Activated T-cell treated with anti-CD3 and anti-CD28 coated beads for 48 hours (primary cell): ENCODE measurements around the gene OXA1L.
A peak's percentile ranks its signal among the peaks of the same experiment; 100 is the strongest.
"Not testable (repeated sequence)": the region's sequence is repeated elsewhere in the genome, so short reads cannot be mapped to it uniquely, and the experiment has no call there.

Experiments
- DNase-seq: peaks from one replicate; pipeline ENCODE4 v3.0.0-alpha.2; 2020; ENCODE audit warnings: low read depth

The OXA1L gene

DNA sequence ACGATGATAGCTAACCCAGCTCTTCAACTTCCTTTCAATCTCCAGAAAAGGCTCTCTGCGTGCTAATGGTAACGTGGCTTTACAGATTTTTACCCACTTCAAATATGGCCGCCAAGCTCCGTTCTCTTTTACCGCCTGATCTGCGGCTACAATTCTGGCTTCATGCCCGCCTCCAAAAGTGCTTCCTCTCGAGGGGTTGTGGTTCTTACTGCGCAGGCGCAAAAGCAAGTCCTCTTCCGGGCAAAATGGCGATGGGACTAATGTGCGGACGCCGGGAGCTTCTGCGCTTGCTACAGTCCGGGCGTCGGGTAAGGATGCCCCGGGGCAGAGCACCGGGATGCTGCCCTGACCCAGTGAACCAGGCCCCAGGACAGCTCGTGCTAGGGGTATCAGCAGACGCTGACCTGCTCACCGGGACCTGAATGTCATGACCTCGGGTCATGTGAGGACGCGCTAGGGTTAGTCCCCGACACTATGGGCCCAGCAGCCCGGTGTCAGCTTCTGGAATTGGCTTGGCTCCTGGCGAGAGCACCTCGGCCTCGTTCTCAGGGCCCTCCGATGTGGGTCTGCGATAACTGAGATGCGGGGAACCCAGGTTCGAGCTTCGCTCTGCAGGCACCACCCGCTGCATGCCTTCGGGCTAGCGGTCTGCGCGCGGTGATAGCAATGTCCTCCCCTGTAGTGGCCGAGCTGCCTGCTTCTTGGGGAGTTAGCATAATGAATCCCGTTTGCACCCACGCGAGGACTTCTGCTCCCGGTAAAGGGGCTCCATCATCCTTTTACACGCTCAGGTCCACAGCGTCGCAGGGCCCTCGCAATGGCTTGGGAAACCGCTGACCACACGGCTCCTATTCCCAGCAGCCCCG, at the start of gene OXA1L:
TSS of gene OXA1L (plus strand) at position 232 of the 866 bp plus-strand sequence. CDS start at position 246, 14 bp downstream.
- DNase-seq: peak; percentile 90

DNA sequence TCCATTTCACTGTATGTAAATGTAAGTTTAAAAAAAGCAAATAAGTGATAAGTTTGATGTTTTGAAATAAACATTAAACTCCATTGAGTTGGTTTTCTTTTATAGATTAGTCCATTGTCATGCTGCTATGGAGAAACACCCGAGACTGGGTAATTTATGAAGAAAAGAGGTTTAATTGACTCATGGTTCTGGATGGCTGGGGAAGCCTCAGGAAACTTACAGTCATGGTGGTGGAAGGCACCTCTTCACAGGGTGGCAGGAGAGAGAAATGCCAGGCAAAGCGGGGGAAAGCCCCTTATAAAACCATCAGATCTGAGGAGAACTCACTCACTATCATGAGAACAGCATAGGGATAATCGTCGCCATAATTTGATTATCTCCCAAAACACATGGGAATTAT, 48.4 kb upstream of the OXA1L start:
- no peak for DNase-seq

DNA sequence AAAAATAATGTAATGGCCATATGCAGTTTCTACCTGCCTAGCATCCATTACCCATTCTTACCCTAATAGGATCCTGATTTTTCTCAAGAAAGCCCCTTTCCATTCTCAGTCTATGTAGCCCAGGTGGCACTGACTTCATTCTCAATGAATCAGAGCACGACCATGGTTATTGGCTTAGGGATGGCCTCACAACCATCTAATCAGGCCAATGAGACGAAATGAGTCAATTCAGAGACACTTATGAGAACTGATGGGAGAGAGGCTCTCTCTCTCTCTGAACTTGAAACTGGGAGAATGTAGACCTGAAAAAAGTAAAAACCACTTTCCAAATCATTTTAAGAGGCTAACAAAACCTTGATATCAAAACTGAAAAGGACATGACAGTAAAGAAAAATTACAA, 45.3 kb upstream of the OXA1L start:
- DNase-seq: no peak

DNA sequence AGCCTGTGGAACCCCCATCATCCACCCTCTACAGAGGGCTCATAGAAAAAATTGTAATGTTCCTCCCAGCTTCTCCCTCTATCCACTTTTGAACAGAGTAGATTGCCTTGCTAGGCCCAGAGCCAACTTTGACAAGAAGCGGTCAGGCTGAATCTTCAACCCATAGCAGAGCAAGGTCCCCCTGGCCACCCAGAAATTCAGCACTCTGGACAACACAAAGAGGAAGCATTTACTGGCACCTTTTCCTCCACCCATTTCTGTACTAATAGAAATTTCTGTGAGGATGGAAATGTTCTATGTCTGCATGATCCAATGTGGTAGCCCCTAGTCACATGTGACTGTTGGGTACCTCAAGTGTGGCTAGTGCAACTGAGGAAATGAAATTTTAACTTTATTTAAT, 42.7 kb upstream of the OXA1L start:
- no peak for DNase-seq

DNA sequence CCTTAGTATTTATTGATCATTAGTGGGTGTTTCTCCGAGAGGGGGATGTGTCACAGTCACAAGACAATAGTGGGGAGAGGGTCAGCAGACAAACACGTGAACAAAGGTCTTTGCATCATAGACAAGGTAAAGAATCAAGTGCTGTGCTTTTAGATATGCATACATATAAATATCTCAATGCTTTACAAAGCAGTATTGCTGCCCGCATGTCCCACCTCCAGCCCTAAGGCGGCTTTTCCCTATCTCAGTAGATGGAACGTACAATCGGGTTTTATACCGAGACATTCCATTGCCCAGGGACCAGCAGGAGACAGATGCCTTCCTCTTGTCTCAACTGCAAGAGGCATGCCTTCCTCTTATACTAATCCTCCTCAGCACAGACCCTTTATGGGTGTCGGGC, 41.6 kb upstream of the OXA1L start:
- not testable (repeated sequence) for DNase-seq

DNA sequence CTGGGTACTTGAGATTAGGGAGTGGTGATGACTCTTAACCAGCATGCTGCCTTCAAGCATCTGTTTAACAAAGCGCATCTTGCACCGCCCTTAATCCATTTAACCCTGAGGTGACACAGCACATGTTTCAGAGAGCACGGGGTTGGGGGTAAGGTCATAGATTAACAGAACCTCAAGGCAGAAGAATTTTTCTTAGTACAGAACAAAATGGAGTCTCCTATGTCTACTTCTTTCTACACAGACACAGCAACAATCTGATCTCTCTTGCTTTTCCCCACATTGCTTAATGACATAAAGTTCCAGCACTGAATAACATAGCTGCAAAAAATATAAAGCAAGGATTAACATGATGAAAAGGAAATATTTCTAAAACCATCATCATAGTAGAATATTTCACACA, 41.1 kb upstream of the OXA1L start:
- DNase-seq: not testable (repeated sequence)

DNA sequence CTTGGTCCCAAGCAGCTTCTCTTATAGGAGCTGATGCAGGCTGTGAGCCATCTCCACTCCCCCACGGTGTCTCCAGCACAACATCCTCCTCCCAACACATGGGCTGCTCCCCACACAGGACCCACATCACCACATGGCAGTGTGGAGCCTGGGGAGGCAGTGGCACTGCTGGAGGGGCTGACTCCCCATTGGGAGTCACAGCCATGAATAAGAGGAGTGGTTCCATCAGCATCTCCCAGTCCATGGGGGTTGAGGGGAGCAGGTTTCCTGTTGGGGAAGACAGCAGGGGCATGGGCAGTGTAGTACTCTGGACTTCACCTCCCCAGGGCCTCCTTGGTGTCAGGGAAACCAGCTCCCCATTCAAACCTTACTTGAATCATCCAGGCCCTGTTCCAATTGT, 40.5 kb upstream of the OXA1L start:
- no peak for DNase-seq

DNA sequence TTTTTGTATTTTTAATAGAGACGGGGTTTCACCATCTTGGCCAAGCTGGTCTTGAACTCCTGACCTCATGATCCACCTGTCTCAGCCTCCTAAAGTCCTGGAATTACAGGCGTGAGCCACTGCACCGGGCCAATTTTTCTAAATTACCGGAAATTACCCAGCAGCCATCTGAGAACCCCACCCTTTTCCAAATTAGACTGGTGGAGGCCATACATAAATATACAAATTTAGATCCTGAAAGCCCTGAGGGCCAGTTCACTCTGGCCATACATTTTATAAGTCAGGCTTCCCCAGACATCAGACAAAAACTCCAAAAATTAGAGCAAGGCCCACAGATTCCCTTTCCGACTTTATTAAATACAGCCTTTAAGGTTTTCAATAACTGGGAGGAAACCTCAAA, 34.4 kb upstream of the OXA1L start:
- not testable (repeated sequence) for DNase-seq

DNA sequence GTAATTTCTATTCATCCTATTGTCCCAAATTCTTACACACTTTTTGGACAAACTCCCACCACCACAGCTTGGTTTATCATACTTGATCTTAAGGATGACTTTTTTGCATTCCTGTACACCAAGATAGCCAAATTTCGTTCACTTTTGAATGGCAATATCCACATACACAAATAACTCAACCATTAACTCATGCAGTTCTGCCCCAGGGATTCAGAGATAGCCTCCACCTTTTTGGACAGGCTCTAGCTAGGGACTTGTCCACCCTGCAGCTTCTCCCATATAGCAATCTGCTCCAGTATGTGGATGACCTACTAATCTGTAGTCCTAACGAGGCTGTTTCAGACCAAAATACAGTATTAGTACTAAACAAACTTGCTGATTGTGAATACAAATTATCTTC, 32.7 kb upstream of the OXA1L start:
- DNase-seq: no peak

DNA sequence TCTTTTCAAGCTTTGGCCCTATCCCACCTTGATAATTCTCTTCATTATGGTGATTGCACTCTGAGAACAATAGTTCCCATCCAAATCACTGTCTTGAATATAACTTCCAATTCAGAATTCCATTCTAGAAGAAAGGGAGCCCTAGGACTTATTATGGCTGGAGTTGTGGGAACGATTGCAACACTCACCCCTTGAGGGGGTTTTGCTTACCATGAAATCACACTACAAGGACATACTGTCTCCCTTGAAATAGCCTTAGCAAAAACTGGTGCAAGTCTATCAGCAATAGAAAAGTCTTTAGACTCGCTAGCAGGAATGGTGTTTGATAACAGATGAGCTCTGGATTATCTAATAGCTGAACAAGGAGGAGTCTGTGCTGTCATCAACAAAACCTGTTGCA, 31.4 kb upstream of the OXA1L start:
- DNase-seq: no peak

DNA sequence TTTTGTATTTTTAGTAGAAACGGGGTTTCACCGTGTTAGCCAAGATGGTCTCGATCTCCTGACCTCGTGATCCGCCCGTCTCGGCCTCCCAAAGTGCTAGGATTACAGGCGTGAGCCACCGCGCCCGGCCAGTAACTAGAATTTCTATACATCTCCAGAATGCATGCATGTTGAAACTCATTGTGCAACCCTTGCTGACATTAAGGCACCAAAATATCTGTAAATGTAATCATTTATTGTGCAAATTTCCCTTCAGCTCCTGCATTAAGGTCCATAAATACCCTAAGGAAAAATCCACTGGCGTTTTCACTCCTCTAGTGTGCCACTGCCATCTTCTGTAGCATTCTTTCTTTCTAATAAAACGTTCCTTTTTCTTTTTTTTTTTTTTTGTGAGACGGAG, 30.1 kb upstream of the OXA1L start:
- not testable (repeated sequence) for DNase-seq

DNA sequence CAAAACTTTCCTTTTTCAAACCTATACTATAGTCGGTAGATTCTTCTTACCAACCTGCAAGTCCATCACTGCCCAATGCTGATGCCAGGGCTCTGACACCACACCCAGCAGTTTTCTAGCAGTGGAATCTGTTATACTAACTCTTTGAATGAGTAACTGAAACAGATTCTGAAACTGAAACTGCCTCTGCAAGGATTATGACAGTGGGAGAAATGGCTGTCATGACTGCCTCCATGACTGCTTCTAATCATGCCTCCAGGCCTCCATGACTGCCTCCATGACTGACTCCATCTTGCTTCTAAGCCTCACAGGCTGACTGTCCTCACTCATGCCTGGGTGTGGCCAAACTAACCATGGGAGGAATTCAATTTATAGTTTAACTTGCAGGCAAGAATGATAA, 29.4 kb upstream of the OXA1L start:
- peak; percentile 31 for DNase-seq

DNA sequence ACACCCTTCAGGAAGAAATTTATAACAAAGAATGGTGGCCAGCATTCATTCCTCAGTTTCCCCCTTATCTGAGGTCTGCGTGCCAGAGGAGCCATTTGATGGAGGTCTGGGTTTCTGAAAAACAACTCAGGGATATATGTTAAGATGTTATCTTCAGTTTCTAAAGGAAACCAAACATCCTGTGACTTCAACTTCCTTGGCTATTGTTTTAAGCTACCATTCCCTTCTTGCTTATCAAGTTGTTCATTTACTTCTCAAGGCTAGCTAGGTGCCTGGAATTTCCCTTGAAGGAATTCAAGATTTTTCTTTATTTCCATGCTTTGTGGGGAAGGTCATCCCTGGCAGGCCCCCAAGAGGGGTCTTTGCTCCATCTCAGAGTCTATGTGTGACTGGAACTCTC, 27.1 kb upstream of the OXA1L start:
- no peak for DNase-seq

DNA sequence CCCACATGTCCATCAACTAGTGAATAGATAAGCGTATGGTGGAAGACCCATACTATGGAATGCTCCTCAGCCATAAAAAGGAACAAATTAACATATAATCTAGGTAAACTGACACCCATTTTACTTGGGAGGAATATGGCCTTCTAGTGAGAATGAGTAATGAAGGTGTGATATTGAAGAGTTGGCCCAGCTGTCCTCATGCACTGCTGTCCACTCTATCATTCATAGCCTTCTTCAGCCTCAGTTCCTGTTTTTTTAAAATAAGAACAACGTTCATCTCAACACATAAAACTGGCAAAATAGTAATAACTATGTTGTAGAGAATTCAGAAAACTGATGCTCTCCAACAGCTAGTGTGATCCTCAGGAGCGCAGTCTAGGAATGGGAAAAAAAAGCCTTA, 26.5 kb upstream of the OXA1L start:
- DNase-seq: no peak

DNA sequence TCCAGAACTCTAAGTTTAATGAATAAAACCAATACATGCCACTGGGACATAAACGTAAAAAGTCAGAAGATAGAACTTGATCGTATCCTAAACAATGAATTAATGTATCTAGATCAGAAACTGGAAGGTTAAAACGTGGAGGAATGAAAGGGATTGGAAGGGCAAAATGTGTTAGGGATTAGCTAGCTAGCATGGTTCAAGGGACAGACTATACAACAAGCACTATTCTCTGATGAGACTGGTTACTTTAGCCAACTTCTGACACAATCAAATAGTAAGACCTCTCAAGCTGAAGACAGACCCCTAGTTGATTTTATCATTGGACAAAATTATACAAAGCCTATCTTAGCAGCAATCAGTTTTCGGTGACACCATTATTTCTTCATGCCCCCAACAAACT, 18.7 kb upstream of the OXA1L start:
- no peak for DNase-seq

DNA sequence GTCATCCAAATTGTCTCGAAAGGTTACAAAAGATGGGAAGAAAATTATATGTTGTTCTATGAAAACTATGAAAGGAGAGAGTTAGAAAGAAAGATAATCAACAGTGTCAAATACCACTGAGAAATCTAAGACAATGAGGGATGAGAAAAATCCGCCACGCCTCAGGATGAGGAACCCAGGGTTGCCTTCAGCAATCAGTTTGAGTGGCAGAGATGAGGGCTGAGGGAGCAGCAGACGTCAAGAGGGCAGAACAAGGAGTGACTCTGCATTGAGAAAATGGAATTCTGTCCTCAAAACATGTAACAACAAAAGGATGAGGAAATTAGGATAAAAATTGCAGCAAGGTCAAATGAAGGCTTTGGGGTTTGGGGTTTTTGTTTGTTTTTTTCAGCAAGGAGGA, 18.3 kb upstream of the OXA1L start:
- DNase-seq: no peak

DNA sequence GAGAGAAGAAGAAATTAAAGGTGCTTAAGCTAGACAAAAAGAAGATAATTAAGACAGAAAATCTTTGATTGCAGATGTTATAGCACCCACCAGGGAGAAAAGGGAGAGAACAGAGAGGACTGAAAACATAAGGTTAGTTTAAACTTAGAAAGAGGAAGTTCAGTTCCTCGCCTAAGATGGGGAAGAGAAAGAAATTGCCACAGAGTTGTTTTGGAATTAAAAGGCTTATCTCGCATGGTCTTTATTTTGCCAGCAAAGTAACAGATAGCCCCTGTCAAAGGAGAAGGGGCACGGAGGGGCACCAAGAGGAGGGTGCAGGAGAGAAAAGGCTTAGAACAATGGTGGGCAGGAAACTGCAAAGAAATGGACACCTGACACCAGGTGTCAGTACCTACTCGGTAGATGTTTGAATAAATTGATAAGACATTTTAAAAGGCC, 17.8 kb upstream of the OXA1L start:
- DNase-seq: no peak

DNA sequence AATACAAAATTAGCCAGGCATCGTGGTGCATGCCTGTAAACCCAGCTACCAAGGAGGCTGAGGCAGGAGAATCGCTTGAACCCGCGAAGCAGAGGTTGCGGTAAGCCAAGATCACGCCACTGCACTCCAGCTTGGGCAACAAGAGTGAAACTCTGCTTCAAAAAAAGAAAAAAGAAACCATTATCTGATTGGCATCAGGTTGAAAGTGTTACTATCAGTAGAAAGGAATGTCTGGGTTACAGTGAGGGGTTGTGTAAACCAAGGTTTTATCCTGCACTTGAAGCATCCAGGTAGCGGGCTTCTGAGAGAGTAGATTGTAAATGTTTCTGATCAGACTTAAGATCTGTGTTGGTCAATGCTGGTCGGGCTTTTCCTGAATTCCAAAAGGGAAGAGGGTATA, 14.1 kb upstream of the OXA1L start:
- DNase-seq: no peak

DNA sequence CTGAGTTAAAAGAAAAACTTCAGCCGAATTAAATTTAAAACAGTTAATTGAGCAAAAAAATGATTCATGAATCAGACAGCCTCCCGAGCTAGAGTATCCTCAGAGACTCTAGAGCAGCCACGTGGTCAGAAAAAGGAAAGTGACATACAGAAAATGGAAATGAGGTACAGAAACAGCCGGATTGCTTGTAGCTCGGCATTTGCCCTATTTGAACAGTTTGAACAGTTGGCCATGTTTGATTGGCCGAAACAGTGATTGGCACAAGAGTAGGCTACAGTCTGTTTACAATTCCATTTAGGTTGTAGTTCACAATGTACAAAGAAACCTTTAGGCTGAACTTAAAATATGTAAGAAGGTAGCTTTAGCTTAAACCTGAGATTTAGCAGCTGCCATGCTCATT, 12.9 kb upstream of the OXA1L start:
- no peak for DNase-seq

DNA sequence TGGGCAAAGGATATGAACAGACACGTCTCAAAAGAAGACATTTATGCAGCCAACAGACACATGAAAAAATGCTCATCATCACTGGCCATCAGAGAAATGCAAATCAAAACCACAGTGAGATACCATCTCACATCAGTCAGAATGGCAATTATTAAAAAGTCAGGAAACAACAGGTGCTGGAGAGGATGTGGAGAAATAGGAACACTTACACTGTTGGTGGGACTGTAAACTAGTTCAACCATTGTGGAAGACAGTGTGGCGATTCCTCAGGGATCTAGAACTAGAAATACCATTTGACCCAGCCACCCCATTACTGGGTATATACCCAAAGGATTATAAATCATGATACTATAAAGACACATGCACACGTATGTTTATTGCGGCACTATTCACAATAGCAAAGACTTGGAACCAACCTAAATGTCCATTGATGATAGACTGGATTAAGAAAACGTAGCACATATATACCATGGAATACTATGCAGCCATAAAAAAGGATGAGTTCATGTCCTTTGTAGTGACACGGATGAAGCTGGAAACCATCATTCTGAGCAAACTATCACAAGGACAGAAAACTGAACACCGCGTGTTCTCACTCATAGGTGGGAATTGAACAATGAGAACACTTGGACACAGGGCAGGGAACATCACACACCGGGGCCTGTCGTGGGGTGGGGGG, 8.4 kb upstream of the OXA1L start:
- not testable (repeated sequence) for DNase-seq

DNA sequence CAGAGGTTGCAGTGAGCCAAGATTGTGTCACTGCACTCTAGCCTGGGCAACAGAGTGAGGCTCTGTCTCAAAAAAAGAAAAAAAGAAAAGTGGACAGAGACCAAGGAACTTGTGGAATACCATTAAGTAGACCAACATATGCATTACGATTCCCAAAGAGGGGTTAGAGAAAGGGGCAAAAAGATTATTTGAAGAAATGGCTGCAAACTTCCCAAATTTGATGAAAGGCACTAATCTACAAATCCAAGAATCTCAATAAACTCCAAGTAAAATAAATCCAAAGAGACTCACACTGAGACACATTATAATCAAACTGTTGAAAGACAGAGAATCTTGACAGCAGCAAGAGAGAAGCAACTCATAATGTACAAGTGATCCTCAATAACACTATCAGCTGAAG, 4.8 kb upstream of the OXA1L start:
- DNase-seq: no peak

DNA sequence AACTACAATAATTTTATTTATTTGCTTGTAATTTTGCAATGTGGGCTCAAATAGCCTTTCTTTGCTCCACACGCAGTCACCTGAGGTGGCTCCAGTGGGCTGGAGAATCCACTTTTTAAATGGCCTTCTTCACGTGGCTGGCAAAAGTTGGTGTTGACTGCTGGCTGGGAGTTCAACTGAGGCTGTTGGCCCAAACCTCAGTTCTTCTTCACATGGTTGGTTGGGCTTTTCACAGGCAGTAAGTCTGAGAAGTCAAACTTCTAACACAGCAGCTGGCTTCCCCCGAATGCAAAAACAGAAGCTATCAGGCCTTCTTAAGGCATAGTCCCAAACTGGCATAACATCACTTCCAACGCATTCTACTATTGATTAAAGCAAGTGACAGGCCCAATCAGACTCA, 2.1 kb upstream of the OXA1L start:
- no peak for DNase-seq

DNA sequence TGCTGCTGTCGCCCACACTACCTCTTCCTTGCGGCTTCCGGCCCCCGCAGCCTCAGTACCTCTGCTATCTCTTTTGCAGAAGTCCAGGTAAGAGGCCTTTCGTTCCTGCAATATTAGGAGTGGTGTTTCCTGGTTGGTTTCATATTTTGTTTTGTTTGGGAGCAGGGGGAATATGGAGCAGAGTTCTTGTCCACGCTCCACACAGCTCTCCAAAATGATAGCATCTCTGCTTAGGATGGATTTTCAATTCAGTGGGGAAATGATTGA, 768 bp downstream of the OXA1L start:
- DNase-seq: no peak

DNA sequence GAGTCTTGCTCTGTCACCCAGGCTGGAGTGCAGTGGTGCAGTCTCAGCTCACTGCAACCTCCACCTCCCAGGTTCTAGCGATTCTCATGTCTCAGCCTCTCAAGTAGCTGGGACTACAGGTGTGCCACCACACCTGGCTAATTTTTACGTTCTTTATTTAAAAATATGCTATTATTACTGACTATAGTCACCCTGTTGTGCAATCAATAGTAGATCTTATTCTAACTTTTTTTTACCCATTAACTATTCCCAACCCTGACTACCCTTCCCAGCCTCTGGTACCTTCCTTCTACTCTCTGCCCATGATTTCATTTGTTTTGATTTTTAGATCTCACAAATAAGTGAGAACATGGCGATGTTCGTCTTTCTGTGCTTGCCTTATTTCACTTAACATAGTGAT, 2.5 kb downstream of the OXA1L start:
- no peak for DNase-seq
